ENCODE measurements around the gene SLC9A1.
A peak's percentile ranks its signal among the peaks of the same experiment; 100 is the strongest.
"Not testable (repeated sequence)": the region's sequence is repeated elsewhere in the genome, so short reads cannot be mapped to it uniquely, and the experiment has no call there.

SLC9A1 gene

DNA sequence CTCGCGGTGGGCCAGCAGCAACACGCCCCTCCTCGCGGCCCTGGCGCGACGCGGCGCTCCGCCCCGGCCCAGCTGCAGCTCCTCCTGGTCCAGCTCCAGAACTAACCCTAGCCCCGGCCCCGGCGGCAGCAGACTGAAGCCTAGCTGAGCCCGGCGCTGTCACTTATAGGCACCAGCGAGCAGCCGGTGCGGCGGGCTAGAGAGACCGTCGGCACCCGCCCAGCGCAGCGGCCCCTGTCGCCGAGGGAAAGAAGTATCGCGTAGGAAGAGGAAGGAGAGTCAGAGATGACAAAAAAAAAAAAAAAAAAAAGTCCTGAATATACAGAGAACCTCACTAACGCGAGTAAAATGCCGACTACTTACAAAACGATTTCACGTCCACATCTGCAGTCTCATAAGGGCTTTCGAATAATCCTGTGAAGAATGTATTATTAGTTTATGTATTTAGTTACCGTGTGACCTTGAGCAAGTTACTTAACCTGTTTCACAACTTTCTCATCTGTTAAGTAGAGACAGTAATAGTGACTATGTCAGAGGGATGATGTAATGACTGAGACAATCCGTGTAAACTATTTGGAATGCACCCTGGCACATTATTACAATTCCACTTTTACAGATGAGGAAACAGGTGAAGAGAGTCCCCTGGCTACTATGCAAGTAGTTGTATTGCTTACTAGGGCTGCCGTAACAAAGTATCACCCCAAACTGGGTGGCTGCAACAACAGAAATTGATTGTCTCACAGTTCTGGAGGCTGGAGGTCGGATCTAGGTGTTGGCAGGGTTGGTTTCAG lies at the start of gene SLC9A1:
Gene SLC9A1 (minus strand): TSS at position 135 of the 791 bp plus-strand sequence. CDS start 791 bp downstream, outside the sequence.
- DNase-seq (ENCODE audit: extremely low spot score, insufficient read length, low read depth) = peak; percentile 85
- peak; percentile 94 for FAIRE-seq

DNA sequence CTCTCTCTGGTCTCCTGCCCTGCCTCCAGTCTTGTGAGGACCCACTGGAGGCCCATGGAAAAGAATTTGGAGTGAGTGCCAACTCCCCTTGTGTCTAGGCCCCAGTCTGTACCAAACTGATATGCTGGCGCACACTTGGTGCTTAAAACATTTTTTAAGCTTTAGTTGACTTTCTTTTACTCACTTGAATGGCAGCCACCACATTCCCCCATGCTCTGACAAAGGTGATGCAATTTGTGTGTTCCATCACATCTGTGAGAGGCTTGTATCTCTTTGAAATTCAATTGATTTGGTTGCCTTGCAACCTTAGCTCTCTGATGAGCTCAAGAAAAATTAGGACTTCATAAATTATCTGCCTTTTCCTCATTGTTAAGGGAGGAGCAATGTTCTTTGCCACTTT lies 49.0 kb upstream of the SLC9A1 start:
- DNase-seq (ENCODE audit: extremely low spot score, insufficient read length, low read depth) (no peak), FAIRE-seq (no peak)

DNA sequence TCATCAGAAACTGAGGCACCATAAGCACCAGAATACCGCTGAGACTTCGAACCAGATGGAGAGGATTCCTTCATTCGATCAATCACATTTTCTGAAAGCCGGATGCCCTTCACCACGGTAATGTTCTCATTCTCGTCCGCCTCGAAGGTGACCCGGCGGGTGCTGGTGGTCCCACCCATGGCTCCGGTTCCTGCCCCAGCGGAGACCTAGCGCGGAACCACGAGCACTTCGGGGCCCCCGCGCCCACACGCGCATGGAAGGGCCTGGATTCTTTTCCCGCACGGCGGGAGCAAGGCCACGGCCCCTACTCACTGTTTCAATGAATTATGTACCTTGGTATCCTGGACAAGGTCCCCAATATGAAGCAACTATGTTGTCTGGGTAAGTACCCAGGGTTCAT lies 46.4 kb upstream of the SLC9A1 start:
- no peak for DNase-seq (ENCODE audit: extremely low spot score, insufficient read length, low read depth)

DNA sequence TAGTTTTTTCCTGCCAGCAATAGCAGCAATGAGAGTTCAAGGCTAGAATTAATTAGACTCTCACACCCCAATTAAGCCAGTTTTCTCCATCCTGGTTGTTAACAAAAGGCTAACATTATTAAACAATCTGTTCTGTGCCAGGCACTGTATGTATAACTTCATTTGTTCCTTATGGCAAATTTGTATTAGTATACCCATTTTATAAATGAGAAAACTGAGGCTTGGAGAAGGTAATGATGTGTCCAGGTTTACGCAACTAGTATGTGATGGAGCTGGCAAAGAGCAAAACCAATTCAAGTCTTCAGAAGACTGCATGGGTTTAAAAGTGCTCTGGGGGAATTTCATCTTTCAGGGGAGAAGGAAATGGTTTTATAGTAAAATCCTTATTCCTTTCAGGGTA lies 38.3 kb upstream of the SLC9A1 start:
- FAIRE-seq (no peak), DNase-seq (ENCODE audit: extremely low spot score, insufficient read length, low read depth) (no peak)

More for the DNA sequence above, 46.4 kb upstream of the SLC9A1 start:
- no peak for FAIRE-seq

- FAIRE-seq = no peak
- DNase-seq (ENCODE audit: extremely low spot score, insufficient read length, low read depth) = no peak
Observed at GRCh38 chr1:27192039-27192529, 37.2 kb upstream of the SLC9A1 start.

DNA sequence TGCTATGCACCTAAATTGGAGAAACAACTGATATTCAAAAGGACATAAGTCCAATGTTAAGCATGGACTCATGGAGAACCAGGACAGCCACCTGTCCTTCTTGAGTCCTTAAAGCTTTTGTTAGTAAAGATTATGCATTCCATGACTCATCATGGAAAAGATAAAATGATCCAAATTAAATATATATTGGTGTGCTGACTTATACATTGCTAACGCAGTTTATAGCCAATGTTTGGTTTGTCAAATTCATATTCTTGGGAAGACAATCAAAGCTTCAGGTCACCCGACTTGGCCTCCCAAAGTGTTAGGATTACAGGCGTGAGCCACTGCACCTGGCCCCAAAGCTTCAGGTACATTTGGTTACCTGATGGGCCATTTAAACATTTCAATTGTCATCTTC lies 29.7 kb upstream of the SLC9A1 start:
- DNase-seq (ENCODE audit: extremely low spot score, insufficient read length, low read depth); FAIRE-seq: not testable (repeated sequence)

DNA sequence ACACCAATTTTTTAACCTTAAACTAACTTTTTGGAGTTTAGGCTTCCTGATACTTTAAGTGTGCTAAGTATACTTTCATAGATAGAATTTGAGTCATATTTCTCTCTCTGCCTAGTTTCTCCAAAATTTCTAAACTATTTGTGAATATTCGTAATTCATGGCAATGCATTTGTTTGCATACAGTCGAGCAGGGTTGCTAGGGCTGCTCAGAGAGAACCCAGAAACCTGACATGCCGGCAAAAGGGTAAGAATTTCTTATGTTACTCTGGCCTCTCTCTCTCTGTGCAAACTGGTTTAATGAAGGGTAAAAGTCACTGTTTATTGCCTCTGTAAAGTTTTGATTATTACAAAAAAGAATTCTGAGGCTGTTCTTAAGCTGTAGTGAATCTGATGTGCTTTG lies 25.1 kb upstream of the SLC9A1 start:
- DNase-seq (ENCODE audit: extremely low spot score, insufficient read length, low read depth) (no peak), FAIRE-seq (no peak)

GRCh38 chr1:27179379-27179778 lies 24.5 kb upstream of the SLC9A1 start:
- no peak for FAIRE-seq
- no peak for DNase-seq (ENCODE audit: extremely low spot score, insufficient read length, low read depth)

DNA sequence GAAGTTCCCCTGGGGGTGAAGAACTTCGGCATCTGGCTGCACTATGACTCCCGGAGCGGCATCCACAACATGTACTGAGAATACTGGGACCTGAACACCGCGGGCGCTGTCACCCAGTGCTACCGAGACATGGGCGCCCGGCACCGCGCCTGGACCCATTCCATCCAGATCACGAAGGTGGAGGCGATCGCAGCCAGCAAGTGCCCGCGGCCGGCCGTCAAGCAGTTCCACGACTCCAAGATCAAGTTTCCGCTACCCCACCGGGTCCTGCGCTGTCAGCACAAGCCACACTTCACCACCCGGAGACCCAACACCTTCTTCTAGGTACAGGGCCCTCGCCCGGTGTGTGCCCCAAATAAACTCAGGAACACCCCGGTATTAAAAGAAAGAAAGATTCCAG lies 22.0 kb upstream of the SLC9A1 start:
- no peak for FAIRE-seq

DNA sequence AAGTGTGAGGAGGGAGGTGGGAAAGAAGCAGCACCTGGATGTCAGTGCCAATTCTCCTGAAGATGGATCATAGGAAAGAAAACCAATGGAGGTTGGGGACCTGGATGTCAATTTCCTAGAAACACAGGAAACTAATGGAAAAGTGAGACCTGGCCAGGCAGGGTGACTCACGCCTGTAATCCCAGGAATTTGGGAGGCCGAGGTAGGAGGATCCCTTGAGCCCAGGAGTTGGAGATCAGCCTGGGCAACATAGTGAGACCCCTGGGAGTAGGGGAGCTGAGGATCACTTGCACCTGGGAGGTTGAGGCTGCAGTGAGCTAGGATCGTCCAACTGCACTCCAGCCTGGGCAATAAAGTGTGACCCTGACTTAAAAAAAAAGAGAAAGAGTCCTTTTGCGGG lies 21.4 kb upstream of the SLC9A1 start:
- FAIRE-seq (no peak), DNase-seq (ENCODE audit: extremely low spot score, insufficient read length, low read depth) (no peak)

More for the DNA sequence above, 22.0 kb upstream of the SLC9A1 start:
- no peak for DNase-seq (ENCODE audit: extremely low spot score, insufficient read length, low read depth)

- not testable (repeated sequence) for DNase-seq (ENCODE audit: extremely low spot score, insufficient read length, low read depth); FAIRE-seq
Observed at GRCh38 chr1:27172992-27173391, 18.1 kb upstream of the SLC9A1 start.

- DNase-seq (ENCODE audit: extremely low spot score, insufficient read length, low read depth) (no peak), FAIRE-seq (no peak)
Observed at GRCh38 chr1:27166929-27167328, 12.0 kb upstream of the SLC9A1 start.

DNA sequence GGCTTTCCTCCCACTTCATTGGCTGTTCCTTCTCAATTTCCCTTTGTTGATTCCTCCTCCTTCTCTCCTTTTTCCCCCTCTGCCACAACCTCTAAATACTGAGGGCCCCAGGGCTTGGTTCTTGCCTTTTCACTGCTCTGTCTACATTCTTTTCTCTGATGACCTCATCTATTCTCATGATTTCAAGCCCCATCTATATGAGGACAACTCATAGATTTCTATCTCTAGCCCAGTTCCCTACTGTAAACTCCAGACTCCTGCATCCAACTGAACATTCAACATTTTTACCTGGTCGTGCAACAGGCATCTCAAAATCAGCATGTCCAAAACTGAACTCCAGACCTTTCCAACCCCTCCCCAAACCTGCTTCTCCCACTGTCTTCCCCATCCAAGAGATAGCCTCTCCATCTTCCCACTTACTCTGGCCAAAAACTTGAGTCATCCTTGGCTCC lies 11.5 kb upstream of the SLC9A1 start:
- FAIRE-seq (no peak), DNase-seq (ENCODE audit: extremely low spot score, insufficient read length, low read depth) (no peak)

DNA sequence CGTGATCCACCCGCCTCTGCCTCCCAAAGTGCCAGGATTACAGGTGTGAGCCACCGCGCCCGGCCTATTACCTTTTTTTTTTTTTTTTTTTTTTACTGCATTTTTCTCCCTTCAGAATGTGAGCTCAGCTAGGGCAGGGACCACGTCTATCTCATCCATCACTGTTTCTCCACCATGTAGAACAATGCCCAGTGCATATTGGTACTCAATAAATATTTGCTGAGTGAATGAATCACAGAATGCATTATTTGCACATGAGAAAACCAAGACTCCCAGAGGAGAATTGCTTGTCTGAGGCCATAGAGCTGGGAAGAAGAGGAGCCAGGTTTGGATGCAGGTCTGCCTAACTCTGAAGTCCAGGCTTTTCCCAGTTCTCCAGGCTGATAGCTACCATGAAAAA lies 8.2 kb upstream of the SLC9A1 start:
- DNase-seq (ENCODE audit: extremely low spot score, insufficient read length, low read depth) (no peak), FAIRE-seq (no peak)

- no peak for DNase-seq (ENCODE audit: extremely low spot score, insufficient read length, low read depth)
- FAIRE-seq = no peak
Observed at GRCh38 chr1:27162090-27162489, 7.2 kb upstream of the SLC9A1 start.

DNA sequence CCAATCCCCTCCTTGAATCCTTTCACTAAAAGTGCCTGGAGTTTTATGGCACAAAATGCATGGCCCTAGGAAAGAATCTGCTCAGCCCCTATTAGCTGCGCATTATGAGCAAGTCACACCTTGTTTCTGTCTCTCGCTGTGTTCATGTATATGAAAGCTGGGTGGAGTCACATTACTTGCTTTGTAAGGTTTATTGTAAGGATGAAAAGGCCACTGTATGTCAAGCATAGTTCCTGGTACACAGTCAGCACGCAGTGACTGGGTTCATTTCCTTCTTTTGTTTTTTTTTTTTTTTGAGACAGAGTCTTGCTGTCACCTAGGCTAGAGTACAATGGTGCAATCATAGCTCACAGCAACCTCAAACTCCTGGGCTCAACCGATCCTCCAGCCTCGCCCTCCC lies 6.7 kb upstream of the SLC9A1 start:
- FAIRE-seq = peak; percentile 74

GRCh38 chr1:27157194-27157593 lies 2.3 kb upstream of the SLC9A1 start:
- DNase-seq (ENCODE audit: extremely low spot score, insufficient read length, low read depth) = no peak
- FAIRE-seq = no peak

More for the DNA sequence above, 6.7 kb upstream of the SLC9A1 start:
- no peak for DNase-seq (ENCODE audit: extremely low spot score, insufficient read length, low read depth)

- DNase-seq (ENCODE audit: extremely low spot score, insufficient read length, low read depth) (no peak), FAIRE-seq (no peak)
Observed at GRCh38 chr1:27154469-27154990, 395 bp downstream of the SLC9A1 start.

- FAIRE-seq = no peak
- no peak for DNase-seq (ENCODE audit: extremely low spot score, insufficient read length, low read depth)
Observed at GRCh38 chr1:27153927-27154358, 982 bp downstream of the SLC9A1 start.

DNA sequence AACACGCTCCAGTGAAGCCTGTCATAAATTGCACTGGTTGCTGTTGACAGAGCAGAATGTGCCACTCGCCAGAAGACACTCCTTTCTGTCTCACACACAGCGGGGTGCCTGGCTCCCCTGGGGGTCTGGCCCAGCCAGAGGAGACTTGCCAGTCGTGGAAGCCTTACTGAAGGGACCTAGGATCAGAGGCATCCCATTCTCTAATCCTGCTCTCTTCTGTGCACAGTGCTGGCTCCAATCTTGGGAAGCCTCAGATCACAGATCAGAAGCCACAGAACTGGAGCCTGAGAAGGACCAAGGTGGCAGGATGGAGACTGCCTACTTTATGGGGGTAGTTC lies 1.4 kb downstream of the SLC9A1 start:
- FAIRE-seq = no peak
- DNase-seq (ENCODE audit: extremely low spot score, insufficient read length, low read depth) = no peak

DNA sequence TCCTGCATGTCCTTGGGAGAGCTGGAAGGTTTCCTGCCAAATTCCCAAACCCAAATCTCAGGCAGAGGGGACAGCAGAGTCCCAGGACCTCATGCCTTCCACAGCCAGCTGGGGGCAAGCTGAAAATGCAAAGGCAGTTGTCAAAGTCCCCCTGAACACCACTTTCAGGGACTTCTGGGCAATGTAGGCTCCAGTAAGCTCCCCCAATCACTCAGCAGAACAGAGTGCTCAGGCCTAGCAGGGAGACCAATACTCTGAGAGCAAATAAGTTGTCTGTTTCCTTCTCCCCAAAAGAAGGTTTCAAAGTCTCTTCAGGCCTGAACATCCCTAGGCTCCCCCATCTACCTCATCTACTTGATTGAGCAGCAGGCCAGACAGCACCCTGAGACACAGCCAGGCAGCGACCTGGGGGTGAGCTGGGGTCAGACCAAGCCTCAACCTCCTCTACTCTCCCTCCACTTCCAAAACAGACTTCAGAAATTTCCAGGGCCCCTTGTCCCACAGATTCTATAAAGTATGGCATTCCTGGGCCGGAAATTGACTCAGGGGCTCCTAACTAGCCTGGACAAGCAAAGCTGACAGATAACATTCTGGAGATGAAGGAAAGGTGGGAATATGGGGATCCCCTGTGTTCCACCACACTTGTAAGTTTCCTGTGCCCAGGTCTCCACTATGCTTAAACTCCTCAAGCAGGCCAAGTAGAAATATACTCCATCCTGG lies 1.9 kb downstream of the SLC9A1 start:
- no peak for FAIRE-seq
- DNase-seq (ENCODE audit: extremely low spot score, insufficient read length, low read depth) = no peak

Data from GM18507 (cell line).